Measurements from ENCODE around the gene NUB1.

DNA sequence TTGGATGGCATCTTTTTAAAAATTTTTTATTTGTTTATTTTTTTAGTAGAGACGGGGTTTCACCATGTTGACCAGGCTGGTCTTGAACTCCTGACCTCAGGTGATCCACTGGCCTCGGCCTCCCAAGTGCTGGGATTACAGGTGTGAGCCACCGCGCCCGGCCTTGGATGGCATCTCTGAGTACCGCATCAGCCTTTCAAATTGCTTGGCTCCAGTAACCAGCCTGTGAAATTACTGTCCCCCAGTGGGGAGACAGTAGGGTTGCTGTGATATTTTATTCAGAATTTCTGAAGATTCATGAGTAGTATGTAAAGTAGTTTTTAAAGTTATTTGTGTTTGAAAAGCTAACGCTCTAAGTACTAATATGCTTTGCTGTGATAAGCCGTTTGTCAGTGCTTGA lies 1.2 kb downstream of the NUB1 start:
- TF ChIP-seq JUND (IDR thresholded peaks at IDR 0.05) (no peak), NRF1 (IDR thresholded peaks at IDR 0.05; ENCODE audit: low read depth, low read length) (no peak)

Data from SK-N-SH (cell line).